WTC11 (cell line): Measurements from ENCODE around the gene SYCP2L. TPM values are rescaled to one million over a fixed set of nuclear protein-coding genes. Genes with fewer than 3 reads are reported as not detected.

ENCODE experiments used
- total RNA-seq: library from RNA; stranded (reverse); gene quantifications from 3 replicates; pipeline ENCODE4 v1.2.3, GENCODE V29; 2021

SYCP2L gene
- total RNA-seq, 1 experiment from 2014 or later = 5.4 TPM

Other genes with a start within 250 kb of the SYCP2L start
- gene C6orf52, start 192.4 kb upstream of the SYCP2L start, total RNA-seq = 0.42 to 1.8 TPM (median 0.50 TPM) in 3 replicates
- 24.8 to 30.4 TPM (median 24.9 TPM) in 3 replicates for gene PAK1IP1, start 192.1 kb upstream of the SYCP2L start, total RNA-seq
- 103 to 122 TPM (median 119 TPM) in 3 replicates for gene TMEM14C, start 164.0 kb upstream of the SYCP2L start, total RNA-seq
- 72.7 to 82.9 TPM (median 78.0 TPM) in 3 replicates for gene TMEM14B, start 139.2 kb upstream of the SYCP2L start, total RNA-seq
- gene MAK, start 48.5 kb upstream of the SYCP2L start, total RNA-seq = 0.07 to 0.21 TPM (median 0.16 TPM) in 3 replicates
- 0.07 to 0.09 TPM in 2 of 3 replicates, not detected in the other for gene GCM2, start 5.0 kb upstream of the SYCP2L start, total RNA-seq
- 1.0 to 2.0 TPM (median 1.1 TPM) in 3 replicates for gene ELOVL2, start 157.3 kb downstream of the SYCP2L start, total RNA-seq
- gene SMIM13, start 206.8 kb downstream of the SYCP2L start, total RNA-seq = 7.2 to 9.7 TPM (median 7.4 TPM) in 3 replicates
- gene ERVFRD-1, start 224.7 kb downstream of the SYCP2L start, total RNA-seq = not detected in 3 replicates